Upper lobe of left lung (tissue), 6 donors: ENCODE results near the gene KCNK1. TPM values are rescaled to one million over a fixed set of nuclear protein-coding genes. Genes with fewer than 3 reads are reported as not detected.

Source experiments
- ATAC-seq, 2 donors: fragments of 200-7000 bp; cut with Tn5 transposase; one replicate each; pipeline ENCODE4 v1.9.1; 2022; ENCODE audit warnings: mild to moderate bottlenecking in 2 of 2, moderate library complexity in 2 of 2; ENCODE audit not compliant: low FRiP score in 2 of 2
- DNase-seq, 2 donors: peaks; one replicate each; pipeline ENCODE4 v3.0.0-alpha.2; 2019 to 2020
- H3K27ac ChIP-seq, 4 donors: fragments of 200-600 bp; sonication (generic); one replicate each; pipeline ENCODE4 v1.5.1; 2016 to 2019
- H3K27me3 ChIP-seq, 4 donors: fragments of 200-600 bp; sonication (generic); one replicate each; pipeline ENCODE4 v1.5.1; 2017 to 2019
- H3K36me3 ChIP-seq, 4 donors: fragments of 200-600 bp; sonication (generic); one replicate each; pipeline ENCODE4 v1.5.1; 2016 to 2019
- H3K4me1 ChIP-seq, 4 donors: fragments of 200-600 bp; sonication (generic); one replicate each; pipeline ENCODE4 v1.5.1; 2018 to 2019
- H3K4me3 ChIP-seq, 4 donors: fragments of 200-600 bp; sonication (generic); one replicate each; pipeline ENCODE4 v1.5.1; 2017 to 2019; ENCODE audit warnings: mild to moderate bottlenecking in 2 of 4, moderate library complexity in 1 of 4
- H3K9me3 ChIP-seq, 4 donors: fragments of 200-600 bp; sonication (generic); one replicate each; pipeline ENCODE4 v1.5.1; 2018 to 2019
- EP300 ChIP-seq, 4 donors: sonication (generic); formaldehyde crosslinking; IDR thresholded peaks; one replicate each; pipeline ENCODE4 v1.5.1; 2017; ENCODE audit warnings: antibody characterized with exemption in 4 of 4, control low read depth in 2 of 4
- POLR2A ChIP-seq, 4 donors: fragments of 450-650 bp; IDR thresholded peaks; one replicate each; pipeline ENCODE4 v1.5.1; 2016 to 2017; ENCODE audit warnings: antibody characterized with exemption in 4 of 4, mild to moderate bottlenecking in 2 of 4
- POLR2AphosphoS5 ChIP-seq, 2 donors: sonication (generic); formaldehyde crosslinking; IDR thresholded peaks; one replicate each; pipeline ENCODE4 v1.5.1; 2017; ENCODE audit warnings: antibody characterized with exemption in 2 of 2
- WGBS, 2 donors: methylation state at CpG; one replicate each; pipeline ENCODE4 v1.1.5; 2017 to 2018; 5-methylcytosine and 5-hydroxymethylcytosine counted together
- total RNA-seq, 6 donors: library from RNA; depleted of rRNA in 4 of 6; stranded (reverse); fragments of >200 nt in 4 of 6; gene quantifications; one replicate each; pipeline versions ENCODE4 v1.1.0 to v1.2.1, GENCODE V29; 2016 to 2021
- TF ChIP-seq, protein P1 (sequence below), 6 experiments: fragments of 450-650 bp in 4 of 6; fragments of 200-600 bp in 2 of 6; sonication (generic) in 2 of 6; IDR thresholded peaks; one replicate each; pipeline ENCODE4 v1.5.1; 2016 to 2019; ENCODE audit warnings: antibody characterized with exemption in 6 of 6
- donor health status: DM: no; HTN: no; CAD: no; lungs with moderate emphysema.
- donor health status: DM: no; HTN: yes; CAD: no; lungs with severe emphysema.

Gene KCNK1
- total RNA-seq, 6 donors from 2014 or later: 6.4 to 25.2 (median 10.5) TPM

DNA sequence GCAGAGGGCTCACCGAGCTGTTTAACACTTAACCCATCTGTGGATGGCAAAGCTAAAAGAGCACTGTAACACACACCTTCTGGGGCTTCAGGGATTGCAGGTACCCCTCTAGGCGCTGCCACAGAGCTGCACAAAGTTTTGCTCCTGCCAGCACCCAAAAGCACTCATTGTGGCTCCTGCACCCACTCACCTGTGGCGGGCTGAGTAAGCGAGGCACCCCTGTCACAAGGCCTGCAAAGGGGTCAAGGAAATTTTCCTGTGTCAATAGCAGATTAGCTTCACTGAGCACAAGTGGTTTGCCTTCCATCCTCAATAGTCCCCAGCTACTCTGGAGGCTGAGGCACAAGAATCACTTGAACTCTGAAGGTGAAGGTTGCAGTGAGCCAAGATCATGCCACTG lies 29.5 kb upstream of the KCNK1 start:
- WGBS, 2 donors: 85 to 100% methylated on average over 2 to 4 of the region's 4 CpGs
- no peaks in the 10 kb centered on the region for H3K36me3 ChIP-seq
- no peak for TF ChIP-seq POLR2A (IDR thresholded peaks at IDR 0.05)
- TF ChIP-seq, protein P1, sequence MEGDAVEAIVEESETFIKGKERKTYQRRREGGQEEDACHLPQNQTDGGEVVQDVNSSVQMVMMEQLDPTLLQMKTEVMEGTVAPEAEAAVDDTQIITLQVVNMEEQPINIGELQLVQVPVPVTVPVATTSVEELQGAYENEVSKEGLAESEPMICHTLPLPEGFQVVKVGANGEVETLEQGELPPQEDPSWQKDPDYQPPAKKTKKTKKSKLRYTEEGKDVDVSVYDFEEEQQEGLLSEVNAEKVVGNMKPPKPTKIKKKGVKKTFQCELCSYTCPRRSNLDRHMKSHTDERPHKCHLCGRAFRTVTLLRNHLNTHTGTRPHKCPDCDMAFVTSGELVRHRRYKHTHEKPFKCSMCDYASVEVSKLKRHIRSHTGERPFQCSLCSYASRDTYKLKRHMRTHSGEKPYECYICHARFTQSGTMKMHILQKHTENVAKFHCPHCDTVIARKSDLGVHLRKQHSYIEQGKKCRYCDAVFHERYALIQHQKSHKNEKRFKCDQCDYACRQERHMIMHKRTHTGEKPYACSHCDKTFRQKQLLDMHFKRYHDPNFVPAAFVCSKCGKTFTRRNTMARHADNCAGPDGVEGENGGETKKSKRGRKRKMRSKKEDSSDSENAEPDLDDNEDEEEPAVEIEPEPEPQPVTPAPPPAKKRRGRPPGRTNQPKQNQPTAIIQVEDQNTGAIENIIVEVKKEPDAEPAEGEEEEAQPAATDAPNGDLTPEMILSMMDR (IDR thresholded peaks at IDR 0.05): no peak
- TF ChIP-seq POLR2AphosphoS5 (IDR thresholded peaks at IDR 0.05): no peak
- TF ChIP-seq EP300 (IDR thresholded peaks at IDR 0.05): no peak
- no peak overlapping the region for H3K27ac ChIP-seq
- no peaks in the 10 kb centered on the region for H3K9me3 ChIP-seq
- DNase-seq: no peak
- no peak for ATAC-seq
- H3K27me3 ChIP-seq: no peaks in the 10 kb centered on the region
- H3K4me3 ChIP-seq: no peak overlapping the region
- no peaks in the 10 kb centered on the region for H3K4me1 ChIP-seq

DNA sequence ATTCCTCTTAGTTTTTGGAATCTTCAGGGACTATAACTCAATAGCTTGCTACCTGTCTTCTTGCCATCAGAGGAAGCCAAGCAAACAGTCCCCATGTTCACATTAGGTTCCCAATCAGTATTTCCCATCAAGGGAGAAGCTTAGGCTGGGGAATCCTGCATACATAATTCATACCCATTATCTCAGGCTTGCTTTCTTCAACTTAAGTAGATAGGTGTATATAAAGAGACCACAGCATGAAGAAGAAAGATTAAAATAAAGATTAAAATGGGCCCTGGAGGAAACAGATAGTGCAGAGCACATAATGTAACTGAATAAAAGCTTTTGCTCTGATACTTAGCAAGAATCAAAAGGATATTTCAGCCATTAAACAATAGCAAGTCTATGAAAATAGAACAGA lies 29.0 kb upstream of the KCNK1 start:
- no peaks in the 10 kb centered on the region for H3K36me3 ChIP-seq
- TF ChIP-seq, protein P1 (IDR thresholded peaks at IDR 0.05): no peak
- TF ChIP-seq POLR2AphosphoS5 (IDR thresholded peaks at IDR 0.05) (no peak), POLR2A (IDR thresholded peaks at IDR 0.05) (no peak), EP300 (IDR thresholded peaks at IDR 0.05) (no peak)
- ATAC-seq (no peak), DNase-seq (no peak)
- H3K4me1 ChIP-seq: no peaks in the 10 kb centered on the region
- no peaks in the 10 kb centered on the region for H3K27me3 ChIP-seq
- no peak overlapping the region for H3K4me3 ChIP-seq
- no peak overlapping the region for H3K27ac ChIP-seq
- H3K9me3 ChIP-seq: no peaks in the 10 kb centered on the region

DNA sequence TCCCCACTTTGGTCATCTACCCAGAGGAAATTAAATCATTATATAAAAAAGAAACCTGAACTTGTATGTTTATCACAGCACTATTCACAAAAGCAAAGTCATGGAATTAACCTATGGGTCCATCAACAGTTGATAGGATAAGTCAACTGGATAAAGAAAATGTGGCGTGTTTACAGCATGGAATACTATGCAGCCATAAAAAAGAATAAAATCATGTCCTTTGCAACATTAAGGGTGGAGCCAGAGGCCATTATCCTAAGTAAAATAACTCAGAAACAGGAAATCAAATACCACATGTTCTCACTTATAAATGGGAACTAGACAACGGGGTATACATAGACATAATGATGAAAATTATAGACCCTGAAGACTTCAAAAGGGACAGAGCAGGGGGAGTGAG lies 27.6 kb upstream of the KCNK1 start:
- no peak for ATAC-seq
- no peaks in the 10 kb centered on the region for H3K36me3 ChIP-seq
- no peak overlapping the region for H3K27ac ChIP-seq
- H3K4me1 ChIP-seq: no peaks in the 10 kb centered on the region
- WGBS, 2 donors: 75 to 90% methylated on average over 2 of the region's 2 CpGs
- no peaks in the 10 kb centered on the region for H3K27me3 ChIP-seq
- no peaks in the 10 kb centered on the region for H3K9me3 ChIP-seq
- H3K4me3 ChIP-seq: no peak overlapping the region
- TF ChIP-seq EP300 (IDR thresholded peaks at IDR 0.05): no peak
- TF ChIP-seq, protein P1 (IDR thresholded peaks at IDR 0.05): no peak
- TF ChIP-seq POLR2AphosphoS5 (IDR thresholded peaks at IDR 0.05): no peak
- TF ChIP-seq POLR2A (IDR thresholded peaks at IDR 0.05): no peak
- DNase-seq: no peak

DNA sequence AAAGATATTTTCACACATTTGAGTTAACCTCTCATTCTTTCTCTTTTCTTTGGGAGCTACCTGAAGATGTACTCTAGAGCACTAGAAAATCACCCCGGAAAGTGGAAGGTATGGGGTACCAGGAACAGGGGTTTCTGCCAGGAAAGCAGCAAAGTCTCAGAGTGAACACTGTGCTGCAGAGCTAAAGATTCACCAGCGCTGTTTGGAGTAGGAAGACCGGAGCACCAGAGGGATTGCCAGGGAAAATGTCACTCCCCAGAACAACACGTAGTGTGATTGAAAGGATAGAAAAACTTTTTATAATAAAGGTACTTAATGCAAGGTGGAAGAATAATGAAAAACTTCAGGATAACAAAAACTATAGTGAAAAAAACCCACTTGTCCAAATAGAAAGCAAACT lies 26.7 kb upstream of the KCNK1 start:
- no peaks in the 10 kb centered on the region for H3K27me3 ChIP-seq
- no peak overlapping the region for H3K4me3 ChIP-seq
- TF ChIP-seq POLR2AphosphoS5 (IDR thresholded peaks at IDR 0.05) (no peak), POLR2A (IDR thresholded peaks at IDR 0.05) (no peak), EP300 (IDR thresholded peaks at IDR 0.05) (no peak)
- TF ChIP-seq, protein P1 (IDR thresholded peaks at IDR 0.05): no peak
- DNase-seq (no peak), ATAC-seq (no peak)
- WGBS, 2 donors: 79 to 87% methylated on average over 4 of the region's 4 CpGs
- H3K9me3 ChIP-seq: no peaks in the 10 kb centered on the region
- H3K27ac ChIP-seq: no peak overlapping the region
- no peaks in the 10 kb centered on the region for H3K4me1 ChIP-seq
- H3K36me3 ChIP-seq: no peaks in the 10 kb centered on the region

DNA sequence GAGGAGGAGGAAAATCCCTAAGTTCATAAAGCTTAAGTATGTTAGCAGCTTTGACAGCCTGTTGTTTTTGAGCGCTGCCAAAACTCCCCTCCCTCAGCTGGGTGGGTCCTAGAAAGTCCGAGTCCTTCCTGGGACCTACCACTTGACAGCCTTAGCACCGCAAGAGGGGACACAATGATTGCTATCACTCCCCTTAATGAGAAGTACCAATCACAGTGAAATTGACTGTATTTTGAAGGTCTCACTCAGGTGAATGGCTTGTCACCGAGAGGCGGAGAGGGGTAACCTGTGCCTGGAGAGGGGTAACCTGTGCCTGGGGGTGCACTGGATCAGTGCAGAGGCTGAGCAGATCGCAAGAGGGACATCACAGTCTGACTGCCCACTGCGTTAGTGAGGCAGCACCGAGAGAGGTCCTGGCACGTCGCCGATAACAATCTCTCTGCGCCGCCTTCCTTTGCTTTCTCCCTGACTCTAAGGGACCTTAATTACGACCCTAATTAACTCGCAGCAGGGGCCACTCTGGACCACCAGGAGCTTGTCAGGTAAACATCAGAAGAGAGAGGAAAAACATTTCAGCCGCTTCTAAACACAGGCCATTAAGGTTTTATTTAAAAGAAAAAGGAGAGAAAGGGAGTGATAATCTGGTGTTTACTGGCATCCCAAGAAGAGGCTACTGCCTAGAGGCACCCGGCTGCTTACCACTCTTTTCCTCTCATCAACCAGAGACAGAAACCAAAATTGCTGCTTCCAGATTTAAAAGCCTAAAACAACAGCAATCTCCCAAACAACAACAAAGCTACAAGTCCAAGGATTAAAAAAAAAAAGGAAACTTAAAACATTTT lies 25.7 kb upstream of the KCNK1 start:
- 8 to 13% methylated on average over 14 to 17 of the region's 17 CpGs for WGBS, 2 donors
- Histone ChIP-seq H3K9me3 (no peaks in the 10 kb centered on the region), H3K36me3 (no peaks in the 10 kb centered on the region), H3K4me1 (no peaks in the 10 kb centered on the region), H3K4me3 (no peak overlapping the region), H3K27me3 (no peaks in the 10 kb centered on the region), H3K27ac (no peak overlapping the region)
- ATAC-seq (no peak), DNase-seq (no peak)
- TF ChIP-seq EP300 (IDR thresholded peaks at IDR 0.05): no peak
- no peak for TF ChIP-seq POLR2A (IDR thresholded peaks at IDR 0.05)
- TF ChIP-seq, protein P1 (IDR thresholded peaks at IDR 0.05): no peak
- TF ChIP-seq POLR2AphosphoS5 (IDR thresholded peaks at IDR 0.05): no peak
